Esophagus squamous epithelium (tissue), 5 donors: ENCODE results near the gene FAM8A1. TPM values are rescaled to one million over a fixed set of nuclear protein-coding genes. Genes with fewer than 3 reads are reported as not detected.

Source experiments
- DNase-seq: peaks from one replicate; lab custom pipeline; 2025; lab: John Stamatoyannopoulos, UW
- H3K27ac ChIP-seq, 4 donors: fragments of 200-600 bp; sonication (generic); one replicate each; pipeline ENCODE4 v1.5.1; 2016 to 2019; ENCODE audit warnings: mild to moderate bottlenecking in 1 of 4
- H3K27me3 ChIP-seq, 4 donors: fragments of 200-600 bp; sonication (generic); 1 replicate in 3 of 4; 2 replicates in 1 of 4; pipeline versions ENCODE4 v1.5.1 to v1.6.0; 2017 to 2021; ENCODE audit warnings: antibody characterized with exemption in 1 of 4
- H3K36me3 ChIP-seq, 3 donors: fragments of 200-600 bp; sonication (generic); one replicate each; pipeline ENCODE4 v1.5.1; 2016 to 2019
- H3K4me1 ChIP-seq, 3 donors: fragments of 200-600 bp; sonication (generic); one replicate each; pipeline ENCODE4 v1.5.1; 2017 to 2019
- H3K4me3 ChIP-seq, 4 donors: fragments of 200-600 bp; sonication (generic); 1 replicate in 3 of 4; 2 replicates in 1 of 4; pipeline ENCODE4 v1.5.1; 2016 to 2019; ENCODE audit warnings: mild to moderate bottlenecking in 2 of 4, moderate library complexity in 1 of 4
- H3K9me3 ChIP-seq, 3 donors: fragments of 200-600 bp; sonication (generic); one replicate each; pipeline ENCODE4 v1.5.1; 2016 to 2019
- POLR2A ChIP-seq, 4 donors: fragments of 450-650 bp; IDR thresholded peaks; one replicate each; pipeline ENCODE4 v1.6.1; 2017; ENCODE audit warnings: antibody characterized with exemption in 4 of 4, mild to moderate bottlenecking in 4 of 4, moderate library complexity in 3 of 4
- WGBS, 2 donors: methylation state at CpG; one replicate each; pipeline ENCODE4 v1.1.5; 2018; 5-methylcytosine and 5-hydroxymethylcytosine counted together
- intact Hi-C: fragments of 100-400 bp; cut with DNase I; formaldehyde crosslinking; loops from one replicate; pipeline ENCODE4 v1.15.0; 2022
- total RNA-seq, 4 donors: library from RNA; depleted of rRNA; stranded (reverse); fragments of >200 nt; gene quantifications; one replicate each; pipeline ENCODE4 v1.1.0, GENCODE V29; 2016
- TF ChIP-seq, protein P1 (sequence below), 6 experiments: fragments of 450-650 bp in 4 of 6; fragments of 200-600 bp in 2 of 6; sonication (generic) in 2 of 6; IDR thresholded peaks; one replicate each; pipeline ENCODE4 v1.5.1; 2016 to 2019; ENCODE audit warnings: antibody characterized with exemption in 6 of 6, mild to moderate bottlenecking in 4 of 6, moderate library complexity in 4 of 6
- donor health status: DM: yes; HTN: yes; CAD: no.

FAM8A1 gene
- total RNA-seq, 4 donors from 2014 or later: 12.4 to 19.5 (median 16.1) TPM

DNA sequence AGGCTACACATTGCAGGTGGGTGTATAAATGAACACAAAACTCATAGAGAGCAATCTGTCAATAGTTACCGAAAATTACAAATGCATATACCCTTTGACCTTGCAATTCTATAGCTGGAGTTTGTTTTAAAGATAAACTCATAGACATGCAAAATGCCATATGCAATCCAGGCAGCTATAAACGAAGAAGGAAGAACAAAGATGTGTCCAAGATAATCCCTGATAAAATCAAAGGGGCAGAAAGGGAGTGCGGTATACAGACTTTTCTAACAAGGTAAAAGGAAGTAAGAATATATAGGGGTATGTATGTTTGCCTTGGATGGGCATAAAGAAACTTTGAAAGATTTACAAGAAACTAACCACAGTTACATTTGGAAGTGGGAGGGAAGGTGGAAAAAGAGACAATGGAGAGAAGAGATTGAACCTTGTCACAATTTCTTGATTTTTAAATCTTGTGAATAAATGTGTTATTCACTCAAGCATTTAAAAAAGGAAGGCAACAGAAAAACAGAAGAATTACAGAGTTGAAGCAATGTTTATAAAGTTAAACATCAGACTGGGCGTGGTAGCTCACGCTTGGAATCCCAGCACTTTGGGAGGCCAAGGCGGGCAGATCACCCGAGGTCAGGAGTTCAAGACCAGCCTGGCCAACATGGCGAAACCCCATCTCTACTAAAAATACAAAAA, 29.9 kb downstream of the FAM8A1 start:
- H3K4me3 ChIP-seq: no peak overlapping the region
- H3K9me3 ChIP-seq: no peaks in the 10 kb centered on the region
- intact Hi-C loops: no loop called here
- TF ChIP-seq, protein P1, sequence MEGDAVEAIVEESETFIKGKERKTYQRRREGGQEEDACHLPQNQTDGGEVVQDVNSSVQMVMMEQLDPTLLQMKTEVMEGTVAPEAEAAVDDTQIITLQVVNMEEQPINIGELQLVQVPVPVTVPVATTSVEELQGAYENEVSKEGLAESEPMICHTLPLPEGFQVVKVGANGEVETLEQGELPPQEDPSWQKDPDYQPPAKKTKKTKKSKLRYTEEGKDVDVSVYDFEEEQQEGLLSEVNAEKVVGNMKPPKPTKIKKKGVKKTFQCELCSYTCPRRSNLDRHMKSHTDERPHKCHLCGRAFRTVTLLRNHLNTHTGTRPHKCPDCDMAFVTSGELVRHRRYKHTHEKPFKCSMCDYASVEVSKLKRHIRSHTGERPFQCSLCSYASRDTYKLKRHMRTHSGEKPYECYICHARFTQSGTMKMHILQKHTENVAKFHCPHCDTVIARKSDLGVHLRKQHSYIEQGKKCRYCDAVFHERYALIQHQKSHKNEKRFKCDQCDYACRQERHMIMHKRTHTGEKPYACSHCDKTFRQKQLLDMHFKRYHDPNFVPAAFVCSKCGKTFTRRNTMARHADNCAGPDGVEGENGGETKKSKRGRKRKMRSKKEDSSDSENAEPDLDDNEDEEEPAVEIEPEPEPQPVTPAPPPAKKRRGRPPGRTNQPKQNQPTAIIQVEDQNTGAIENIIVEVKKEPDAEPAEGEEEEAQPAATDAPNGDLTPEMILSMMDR (IDR thresholded peaks at IDR 0.05): no peak
- no peak for TF ChIP-seq POLR2A (IDR thresholded peaks at IDR 0.05)
- peaks cover 5 to 100% (median 21%) of the 10 kb centered on the region in 3 donors for H3K36me3 ChIP-seq
- 69 to 76% methylated on average over 8 of the region's 8 CpGs for WGBS, 2 donors
- peaks cover 0 to 5% (median 0%) of the 10 kb centered on the region in 3 donors for H3K4me1 ChIP-seq
- H3K27ac ChIP-seq: peak overlapping the region in 1 of 4 donors; percentile 23
- no peak for DNase-seq
- H3K27me3 ChIP-seq: no peaks in the 10 kb centered on the region

DNA sequence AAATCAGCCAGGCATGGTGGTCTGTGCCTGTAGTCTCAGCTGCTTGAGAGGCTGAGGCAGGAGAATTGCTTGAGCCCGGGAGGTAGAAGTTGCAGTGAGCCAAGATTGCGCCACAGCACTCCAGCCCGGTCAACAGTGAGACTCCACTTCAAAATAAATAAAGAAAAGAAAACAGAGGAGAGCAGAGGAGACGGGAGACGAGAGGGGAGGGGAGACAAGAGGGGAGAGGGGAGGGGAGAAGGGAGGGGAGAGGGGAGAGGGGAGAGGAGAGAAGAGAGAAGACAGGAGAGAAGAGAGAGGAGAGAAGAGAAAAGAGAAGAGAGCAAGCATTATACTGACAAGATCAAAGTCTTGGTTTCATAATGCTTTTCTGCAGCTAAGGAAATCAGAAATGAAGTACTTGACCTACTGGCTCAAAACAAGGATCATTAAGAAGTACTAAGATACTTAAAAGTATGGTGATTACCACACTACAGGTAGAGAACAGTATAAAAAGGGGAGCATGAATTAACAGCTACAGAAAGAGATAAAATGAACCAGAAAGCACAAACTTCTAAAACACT, 30.5 kb downstream of the FAM8A1 start:
- Histone ChIP-seq H3K4me1 (peaks cover 0 to 5% (median 0%) of the 10 kb centered on the region in 3 donors), H3K27me3 (no peaks in the 10 kb centered on the region), H3K9me3 (no peaks in the 10 kb centered on the region), H3K27ac (peak overlapping the region in 1 of 4 donors; percentile 23), H3K36me3 (peaks cover 3 to 100% (median 16%) of the 10 kb centered on the region in 3 donors), H3K4me3 (no peak overlapping the region)
- intact Hi-C loops: no loop called here
- 58 to 69% methylated on average over 5 of the region's 5 CpGs for WGBS, 2 donors
- DNase-seq: no peak
- TF ChIP-seq POLR2A (IDR thresholded peaks at IDR 0.05): no peak
- TF ChIP-seq, protein P1 (IDR thresholded peaks at IDR 0.05): no peak

DNA sequence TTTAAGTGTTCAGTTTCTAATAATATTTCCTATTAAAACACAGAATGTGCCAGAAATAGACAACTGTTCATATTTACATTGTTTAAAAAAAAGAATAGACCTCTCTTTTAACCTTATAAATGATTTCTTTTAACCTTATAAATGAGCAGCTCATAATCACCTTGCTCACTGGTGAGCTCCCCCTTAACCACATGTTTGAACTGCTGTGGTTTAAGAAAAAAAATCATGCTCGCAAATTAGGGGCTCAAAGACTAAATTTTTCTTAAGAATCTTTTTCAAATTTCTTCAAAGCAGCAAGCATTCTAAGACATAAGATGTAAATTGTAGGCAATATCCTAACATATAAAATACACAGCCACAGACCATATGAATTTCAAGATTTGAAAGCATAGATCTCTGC, 32.8 kb downstream of the FAM8A1 start:
- 80 to 88% methylated on average over 1 of the region's 1 CpG for WGBS, 2 donors
- no peaks in the 10 kb centered on the region for H3K9me3 ChIP-seq
- no peaks in the 10 kb centered on the region for H3K27me3 ChIP-seq
- H3K4me1 ChIP-seq: peaks cover 0 to 5% (median 0%) of the 10 kb centered on the region in 3 donors
- TF ChIP-seq, protein P1 (IDR thresholded peaks at IDR 0.05): no peak
- TF ChIP-seq POLR2A (IDR thresholded peaks at IDR 0.05): no peak
- intact Hi-C loops: no loop called here
- no peak overlapping the region for H3K27ac ChIP-seq
- H3K36me3 ChIP-seq: peaks cover 0 to 100% (median 17%) of the 10 kb centered on the region in 3 donors
- no peak for DNase-seq
- H3K4me3 ChIP-seq: no peak overlapping the region

DNA sequence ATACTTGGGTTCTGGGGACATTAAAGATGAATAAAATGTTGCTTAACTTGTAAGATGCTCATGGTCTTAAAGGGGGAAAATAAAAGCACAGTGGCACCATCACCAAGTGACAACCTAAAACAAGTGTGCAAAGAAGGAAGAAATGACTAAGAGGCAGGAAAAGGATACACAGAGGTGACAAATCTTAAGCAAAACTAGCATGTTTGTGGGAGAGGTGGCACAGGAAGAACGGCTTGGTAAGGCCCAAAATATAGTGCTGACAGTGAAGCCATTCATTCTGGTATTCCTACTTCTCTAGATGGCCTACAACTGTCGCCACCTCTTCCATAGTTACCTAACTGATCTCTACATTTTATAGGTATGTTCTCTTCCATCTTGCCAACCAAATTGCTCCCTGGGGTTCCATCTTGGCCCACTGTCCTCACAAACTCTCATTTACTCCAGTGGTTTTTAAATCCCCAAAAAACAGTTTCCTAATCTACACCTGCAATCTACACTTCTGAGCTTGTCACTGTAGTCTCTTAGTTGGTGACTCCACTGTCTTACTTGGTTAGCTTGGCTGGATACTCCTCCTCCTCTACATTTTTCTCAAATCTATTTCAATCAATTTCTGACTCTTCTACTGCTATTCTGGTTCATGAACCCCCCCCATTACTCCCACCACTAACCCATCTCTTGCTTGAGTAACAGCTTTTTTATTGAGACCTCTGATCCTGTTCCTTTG, 33.5 kb downstream of the FAM8A1 start:
- intact Hi-C loops: no loop called here
- no peaks in the 10 kb centered on the region for H3K9me3 ChIP-seq
- H3K36me3 ChIP-seq: peaks cover 0 to 100% (median 20%) of the 10 kb centered on the region in 3 donors
- WGBS, 2 donors: 78 to 80% methylated on average over 2 of the region's 2 CpGs
- TF ChIP-seq, protein P1 (IDR thresholded peaks at IDR 0.05): no peak
- no peak for TF ChIP-seq POLR2A (IDR thresholded peaks at IDR 0.05)
- DNase-seq: no peak
- H3K27me3 ChIP-seq: no peaks in the 10 kb centered on the region
- H3K4me3 ChIP-seq: no peak overlapping the region
- peaks cover 0 to 5% (median 0%) of the 10 kb centered on the region in 3 donors for H3K4me1 ChIP-seq
- H3K27ac ChIP-seq: no peak overlapping the region

DNA sequence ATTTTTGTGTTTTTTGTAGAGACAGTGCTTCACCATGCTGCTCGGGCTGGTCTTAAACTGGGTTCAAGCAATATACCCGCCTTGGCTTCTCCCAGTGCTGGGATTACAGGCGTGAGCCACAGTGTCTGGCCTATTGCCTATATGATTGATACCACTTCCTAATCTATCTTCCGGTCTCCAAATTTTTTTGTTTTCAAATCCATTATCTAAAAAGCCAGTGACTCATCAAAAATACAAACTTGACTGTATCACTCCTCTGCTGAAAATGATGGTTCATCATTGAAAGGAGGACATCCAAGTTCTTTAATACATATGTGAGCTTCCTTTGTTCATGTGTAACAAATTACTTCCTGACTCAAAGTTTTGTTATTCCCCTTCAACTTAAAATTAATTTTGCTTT, 35.5 kb downstream of the FAM8A1 start:
- H3K36me3 ChIP-seq: peaks cover 0 to 100% (median 23%) of the 10 kb centered on the region in 3 donors
- H3K9me3 ChIP-seq: no peaks in the 10 kb centered on the region
- no peaks in the 10 kb centered on the region for H3K27me3 ChIP-seq
- H3K4me3 ChIP-seq: no peak overlapping the region
- DNase-seq: no peak
- peaks cover 0 to 5% (median 0%) of the 10 kb centered on the region in 3 donors for H3K4me1 ChIP-seq
- TF ChIP-seq, protein P1 (IDR thresholded peaks at IDR 0.05): no peak
- no peak for TF ChIP-seq POLR2A (IDR thresholded peaks at IDR 0.05)
- intact Hi-C loops: no loop called here
- H3K27ac ChIP-seq: no peak overlapping the region
- 94 to 97% methylated on average over 4 of the region's 4 CpGs for WGBS, 2 donors
